Aorta (tissue), 5 donors: ENCODE results near the gene IQGAP2. TPM values are rescaled to one million over a fixed set of nuclear protein-coding genes. Genes with fewer than 3 reads are reported as not detected.

Source experiments
- ATAC-seq: fragments of 200-7000 bp; cut with Tn5 transposase; one replicate; pipeline ENCODE4 v1.9.1; 2022; ENCODE audit warnings: moderate library complexity; ENCODE audit not compliant: low FRiP score
- DNase-seq, 2 donors: peaks; one replicate each; pipeline ENCODE4 v3.0.0-alpha.2; 2020
- H3K27ac ChIP-seq, 2 donors: one replicate each; pipeline ENCODE4 v1.5.1; 2013; ENCODE audit warnings: low read length in 2 of 2, mild to moderate bottlenecking in 2 of 2, moderate library complexity in 2 of 2, control low read depth in 1 of 2, inconsistent platforms in 1 of 2, low read depth in 1 of 2
- H3K27me3 ChIP-seq, 2 donors: one replicate each; pipeline ENCODE4 v1.6.1; 2013; ENCODE audit warnings: control low read depth in 1 of 2, low read length in 1 of 2, mild to moderate bottlenecking in 1 of 2, moderate library complexity in 1 of 2; ENCODE audit not compliant: insufficient read depth in 2 of 2, control insufficient read depth in 1 of 2
- H3K36me3 ChIP-seq, 2 donors: one replicate each; pipeline ENCODE4 v1.6.1; 2013; ENCODE audit warnings: control low read depth in 1 of 2, low read length in 1 of 2, mild to moderate bottlenecking in 1 of 2; ENCODE audit not compliant: insufficient read depth in 2 of 2, control insufficient read depth in 1 of 2
- H3K4me1 ChIP-seq, 2 donors: one replicate each; pipeline ENCODE4 v1.6.1; 2013; ENCODE audit warnings: low read length in 2 of 2, control low read depth in 1 of 2, mild to moderate bottlenecking in 1 of 2, moderate library complexity in 1 of 2; ENCODE audit not compliant: insufficient read depth in 2 of 2, control insufficient read depth in 1 of 2
- H3K4me3 ChIP-seq, 2 donors: one replicate each; pipeline ENCODE4 v1.5.1; 2013; ENCODE audit warnings: low read length in 2 of 2, control low read depth in 1 of 2, mild to moderate bottlenecking in 1 of 2
- H3K9me3 ChIP-seq: one replicate; pipeline ENCODE4 v1.6.1; 2013; ENCODE audit warnings: mild to moderate bottlenecking, low read length; ENCODE audit not compliant: control insufficient read depth
- WGBS, 2 donors: extraction: QIAGEN DNeasy Blood & Tissue Kit; methylation state at CpG; one replicate each; pipeline ENCODE4 v1.1.7; 2013; 5-methylcytosine and 5-hydroxymethylcytosine counted together
- intact Hi-C, 2 donors: fragments of 100-400 bp; cut with DNase I; formaldehyde crosslinking; loops; one replicate each; pipeline versions ENCODE4 v1.14.2 to v1.15.0; 2022
- polyA plus RNA-seq, 2 donors: library from polyadenylated mRNA; stranded (reverse); fragments of 200-250 nt; gene quantifications; one replicate each; pipeline ENCODE4 v1.2.3, GENCODE V29; 2013
- total RNA-seq, 2 donors: library from RNA; stranded (reverse); fragmentation: NEBNext Ultra II Directional; extraction: Animal tissue kit (Norgen Biotek cat#: 25700); gene quantifications; one replicate each; pipeline ENCODE4 v1.2.1, GENCODE V29; 2021
- donor health status: healthy with polysubstance abuse.
- donor health status: Bipolar disorder and iron deficiency.
- donor health status: DM: no; HTN: no; CAD: no.
- donor health status: DM: no; HTN: no; CAD: no.
- donor health status: DM: yes; HTN: yes; CAD: no.

IQGAP2 gene
- total and polyA plus RNA-seq, 4 donors = 2.6 to 40.2 (median 20.4) TPM

- Histone ChIP-seq H3K27me3 (no peaks in the 10 kb centered on the region), H3K36me3 (no peaks in the 10 kb centered on the region), H3K4me3 (no peak overlapping the region), H3K9me3 (no peaks in the 10 kb centered on the region), H3K4me1 (no peaks in the 10 kb centered on the region), H3K27ac (no peak overlapping the region)
- intact Hi-C loops = no loop called here
- ATAC-seq = no peak
- WGBS, 2 donors = 62 to 65% methylated on average over 4 of the region's 4 CpGs
- DNase-seq = no peak
These were observed 173.9 kb downstream of the IQGAP2 start for GRCh38 chr5:76576996-76577395.

GRCh38 chr5:76579166-76579937 is 176.3 kb downstream of the IQGAP2 start:
- DNase-seq (no peak), ATAC-seq (no peak)
- Histone ChIP-seq H3K27me3 (no peaks in the 10 kb centered on the region), H3K36me3 (no peaks in the 10 kb centered on the region), H3K27ac (no peak overlapping the region), H3K4me3 (no peak overlapping the region), H3K4me1 (no peaks in the 10 kb centered on the region), H3K9me3 (no peaks in the 10 kb centered on the region)
- 89 to 93% methylated on average over 7 of the region's 7 CpGs for WGBS, 2 donors
- intact Hi-C loops = no loop called here

GRCh38 chr5:76580981-76581380 is 177.9 kb downstream of the IQGAP2 start:
- Histone ChIP-seq H3K9me3 (no peaks in the 10 kb centered on the region), H3K4me3 (no peak overlapping the region), H3K27me3 (no peaks in the 10 kb centered on the region), H3K27ac (no peak overlapping the region), H3K36me3 (no peaks in the 10 kb centered on the region), H3K4me1 (no peaks in the 10 kb centered on the region)
- ATAC-seq (no peak), DNase-seq (no peak)
- intact Hi-C loops = no loop called here
- WGBS, 2 donors = 81 to 96% methylated on average over 3 of the region's 3 CpGs

GRCh38 chr5:76582230-76583162 is 179.4 kb downstream of the IQGAP2 start:
- WGBS, 2 donors = 64 to 73% methylated on average over 6 of the region's 6 CpGs
- Histone ChIP-seq H3K27me3 (no peaks in the 10 kb centered on the region), H3K36me3 (no peaks in the 10 kb centered on the region), H3K4me1 (no peaks in the 10 kb centered on the region), H3K4me3 (no peak overlapping the region), H3K27ac (no peak overlapping the region), H3K9me3 (no peaks in the 10 kb centered on the region)
- no peak for ATAC-seq
- DNase-seq = no peak
- intact Hi-C loops = no loop called here

GRCh38 chr5:76583163-76584047 is 180.3 kb downstream of the IQGAP2 start:
- no peak for DNase-seq
- 42 to 46% methylated on average over 7 of the region's 7 CpGs for WGBS, 2 donors
- Histone ChIP-seq H3K4me1 (no peaks in the 10 kb centered on the region), H3K4me3 (no peak overlapping the region), H3K27me3 (no peaks in the 10 kb centered on the region), H3K27ac (no peak overlapping the region), H3K36me3 (no peaks in the 10 kb centered on the region), H3K9me3 (no peaks in the 10 kb centered on the region)
- intact Hi-C loops = no loop called here
- ATAC-seq = no peak

DNA sequence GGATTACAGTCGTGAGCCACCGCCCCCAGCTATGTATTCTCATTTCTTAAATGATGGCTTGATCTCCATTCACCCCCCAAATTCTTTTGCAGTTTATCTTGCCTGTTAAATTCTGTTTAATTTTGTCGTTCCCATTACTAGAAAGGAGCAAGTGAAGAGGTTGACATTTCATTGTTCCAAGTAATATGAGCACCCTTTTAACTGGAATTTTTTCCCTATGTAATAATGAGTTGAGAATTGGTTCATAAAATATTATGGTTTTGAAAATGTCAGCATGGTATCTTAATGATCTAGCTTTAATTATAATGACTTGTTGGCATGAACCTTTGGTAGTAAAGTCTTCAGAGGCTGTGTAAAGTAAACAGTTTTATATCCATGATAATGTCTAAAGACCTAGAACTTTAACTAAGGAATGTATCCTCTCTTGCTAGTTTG is 182.7 kb downstream of the IQGAP2 start:
- no peaks in the 10 kb centered on the region for H3K36me3 ChIP-seq
- no peak overlapping the region for H3K4me3 ChIP-seq
- 81 to 84% methylated on average over 3 of the region's 3 CpGs for WGBS, 2 donors
- H3K4me1 ChIP-seq = no peaks in the 10 kb centered on the region
- ATAC-seq (no peak), DNase-seq (no peak)
- no peak overlapping the region for H3K27ac ChIP-seq
- H3K9me3 ChIP-seq = no peaks in the 10 kb centered on the region
- intact Hi-C loops = no loop called here
- no peaks in the 10 kb centered on the region for H3K27me3 ChIP-seq

DNA sequence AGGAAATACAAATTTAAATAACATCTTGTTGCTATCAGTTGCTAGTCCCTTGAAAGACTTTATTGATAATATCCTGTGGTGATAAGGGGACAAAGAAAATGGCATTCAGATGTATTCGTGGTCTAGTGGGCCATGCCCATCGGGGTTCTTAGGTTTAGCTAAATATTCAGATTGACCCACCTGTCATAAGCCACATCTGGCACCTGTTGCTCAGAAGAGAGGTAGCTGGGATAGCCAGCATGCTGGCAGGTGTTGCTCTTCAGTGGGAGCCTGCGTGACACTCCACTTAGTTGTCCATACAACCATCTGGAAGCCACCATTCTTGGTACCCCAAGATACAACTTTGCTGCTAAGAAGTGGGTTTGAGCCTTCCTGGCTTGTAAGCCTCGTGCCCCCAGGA is 183.4 kb downstream of the IQGAP2 start:
- Histone ChIP-seq H3K4me3 (no peak overlapping the region), H3K36me3 (no peaks in the 10 kb centered on the region), H3K4me1 (no peaks in the 10 kb centered on the region), H3K27ac (no peak overlapping the region), H3K9me3 (no peaks in the 10 kb centered on the region), H3K27me3 (no peaks in the 10 kb centered on the region)
- DNase-seq = no peak
- WGBS, 2 donors = 89 to 90% methylated on average over 4 of the region's 4 CpGs
- intact Hi-C loops = no loop called here
- ATAC-seq = no peak

GRCh38 chr5:76590027-76590426 is 186.9 kb downstream of the IQGAP2 start:
- Histone ChIP-seq H3K36me3 (no peaks in the 10 kb centered on the region), H3K9me3 (no peaks in the 10 kb centered on the region), H3K27me3 (no peaks in the 10 kb centered on the region), H3K27ac (no peak overlapping the region), H3K4me1 (no peaks in the 10 kb centered on the region), H3K4me3 (no peak overlapping the region)
- intact Hi-C loops = no loop called here
- WGBS, 2 donors = 87 to 94% methylated on average over 1 of the region's 1 CpG
- DNase-seq (no peak), ATAC-seq (no peak)
